Measurements from ENCODE around the gene EPHA10.

DNA sequence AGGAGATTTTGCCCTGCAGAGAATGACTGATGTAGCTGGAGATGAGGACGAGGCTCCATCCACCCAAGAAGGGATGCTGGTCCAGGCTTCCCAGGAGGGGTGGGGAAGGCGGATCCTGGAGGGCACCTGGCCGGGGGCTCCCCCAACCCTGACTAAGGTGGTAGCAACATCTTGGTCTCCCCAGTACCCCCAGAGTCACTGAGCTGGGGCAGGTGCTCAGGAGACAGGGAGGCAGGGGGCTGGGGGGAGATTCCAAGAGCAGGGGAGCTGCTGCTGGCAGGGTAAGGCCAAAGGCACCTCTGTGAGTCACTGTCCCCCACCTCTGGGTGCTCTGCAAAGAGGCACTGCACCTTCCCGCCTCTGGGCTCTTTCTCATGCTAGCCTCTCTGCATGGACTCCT, 48.6 kb downstream of the EPHA10 start:
- TF ChIP-seq, protein P1, sequence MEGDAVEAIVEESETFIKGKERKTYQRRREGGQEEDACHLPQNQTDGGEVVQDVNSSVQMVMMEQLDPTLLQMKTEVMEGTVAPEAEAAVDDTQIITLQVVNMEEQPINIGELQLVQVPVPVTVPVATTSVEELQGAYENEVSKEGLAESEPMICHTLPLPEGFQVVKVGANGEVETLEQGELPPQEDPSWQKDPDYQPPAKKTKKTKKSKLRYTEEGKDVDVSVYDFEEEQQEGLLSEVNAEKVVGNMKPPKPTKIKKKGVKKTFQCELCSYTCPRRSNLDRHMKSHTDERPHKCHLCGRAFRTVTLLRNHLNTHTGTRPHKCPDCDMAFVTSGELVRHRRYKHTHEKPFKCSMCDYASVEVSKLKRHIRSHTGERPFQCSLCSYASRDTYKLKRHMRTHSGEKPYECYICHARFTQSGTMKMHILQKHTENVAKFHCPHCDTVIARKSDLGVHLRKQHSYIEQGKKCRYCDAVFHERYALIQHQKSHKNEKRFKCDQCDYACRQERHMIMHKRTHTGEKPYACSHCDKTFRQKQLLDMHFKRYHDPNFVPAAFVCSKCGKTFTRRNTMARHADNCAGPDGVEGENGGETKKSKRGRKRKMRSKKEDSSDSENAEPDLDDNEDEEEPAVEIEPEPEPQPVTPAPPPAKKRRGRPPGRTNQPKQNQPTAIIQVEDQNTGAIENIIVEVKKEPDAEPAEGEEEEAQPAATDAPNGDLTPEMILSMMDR (IDR thresholded peaks at IDR 0.05) = no peak
- TF ChIP-seq POLR2A (IDR thresholded peaks at IDR 0.05; ENCODE audit: low read length) = no peak
- no peak for TF ChIP-seq FOSL2 (IDR thresholded peaks at IDR 0.05)
- no peak for TF ChIP-seq FOSL2 (CRISPR knock-in tag; IDR thresholded peaks at IDR 0.05)
- TF ChIP-seq PHF8 (IDR thresholded peaks at IDR 0.05; ENCODE audit: borderline replicate concordance, low read depth) = no peak
- TF ChIP-seq PBX3 (IDR thresholded peaks at IDR 0.05) = no peak
- no peak for TF ChIP-seq POLR2AphosphoS2 (conservative IDR thresholded peaks at IDR 0.05; ENCODE audit: low read length)
- no peak for TF ChIP-seq KDM1A (IDR thresholded peaks at IDR 0.05; ENCODE audit: low read depth)
